Left ventricle myocardium inferior (tissue), 1 donor: ENCODE results near the gene FBXO48. TPM values are rescaled to one million over a fixed set of nuclear protein-coding genes. Genes with fewer than 3 reads are reported as not detected.

ENCODE experiments used
- DNase-seq: peaks from one replicate; pipeline ENCODE4 v3.0.0-alpha.2; 2020
- H3K27ac ChIP-seq: fragments of 200-600 bp; replicated peaks from 2 replicates; pipeline ENCODE4 v1.8.0; 2021
- H3K27me3 ChIP-seq: fragments of 200-600 bp; 2 replicates; pipeline ENCODE4 v1.8.0; 2021; ENCODE audit warnings: low read depth
- H3K36me3 ChIP-seq: fragments of 200-600 bp; 2 replicates; pipeline ENCODE4 v1.8.0; 2021
- H3K4me1 ChIP-seq: fragments of 200-600 bp; 2 replicates; pipeline ENCODE4 v1.8.0; 2021
- H3K4me3 ChIP-seq: fragments of 200-600 bp; 2 replicates; pipeline ENCODE4 v1.8.0; 2021; ENCODE audit warnings: mild to moderate bottlenecking, moderate library complexity
- H3K9me3 ChIP-seq: fragments of 200-600 bp; replicated peaks from 2 replicates; pipeline ENCODE4 v1.8.0; 2021
- CTCF ChIP-seq: fragments of 200-600 bp; IDR thresholded peaks from 2 replicates; pipeline ENCODE4 v1.8.0; 2021; ENCODE audit warnings: antibody characterized with exemption, mild to moderate bottlenecking, borderline replicate concordance
- intact Hi-C: fragments of 100-400 bp; cut with micrococcal nuclease; formaldehyde crosslinking; loops from one replicate; pipeline ENCODE4 v1.11.0; 2022
- total RNA-seq: library from RNA; stranded (reverse); fragmentation: NEBNext Ultra II Directional; extraction: Animal tissue kit (Norgen Biotek cat#: 25700); gene quantifications from one replicate; pipeline ENCODE4 v1.2.1, GENCODE V29; 2021
- donor health status: DM: no; HTN: yes; CAD: no; lungs with severe emphysema.

The FBXO48 gene
- total RNA-seq, 1 donor from 2014 or later = 1.0 TPM

- Histone ChIP-seq H3K27ac (no peak overlapping the region), H3K4me1 (peaks cover 9% of the 10 kb centered on the region), H3K36me3 (no peaks in the 10 kb centered on the region), H3K27me3 (no peaks in the 10 kb centered on the region), H3K9me3 (peaks cover 10% of the 10 kb centered on the region), H3K4me3 (no peak overlapping the region)
- DNase-seq = no peak
- intact Hi-C loops = no loop called here
- no peak for TF ChIP-seq CTCF
Measured at GRCh38 chr2:68411397-68412126, 55.5 kb downstream of the FBXO48 start.

Other genes starting within 250 kb of the FBXO48 start
- 34.6 TPM for gene PPP3R1, start 214.8 kb downstream of the FBXO48 start, total RNA-seq
- gene CNRIP1, start 147.3 kb downstream of the FBXO48 start, total RNA-seq = 8.0 TPM
- 4.8 TPM for gene PLEK, start 102.0 kb downstream of the FBXO48 start, total RNA-seq
- gene APLF, start 291 bp upstream of the FBXO48 start, total RNA-seq = 4.8 TPM
- gene PROKR1, start 176.3 kb upstream of the FBXO48 start, total RNA-seq = not detected